ENCODE data around the gene LIFR.

Gene LIFR

GRCh38 chr5:38456657-38457399 lies 99.6 kb downstream of the LIFR start:
- Histone ChIP-seq H3K9ac (ENCODE audit: low read depth, low read length) (no peak overlapping the region), H3K9me3 (ENCODE audit: insufficient read depth, low read depth, low read length) (no peaks in the 10 kb centered on the region), H3K36me3 (ENCODE audit: insufficient read depth, low read depth, low read length) (no peaks in the 10 kb centered on the region), H3K27me3 (ENCODE audit: insufficient read depth, low read length) (no peaks in the 10 kb centered on the region), H3K4me3 (ENCODE audit: low read length) (no peak overlapping the region), H3K27ac (ENCODE audit: low read length) (no peak overlapping the region), H3K4me1 (ENCODE audit: insufficient read depth, low read length) (no peaks in the 10 kb centered on the region)

- no peak overlapping the region for H3K27ac ChIP-seq (ENCODE audit: low read length)
- no peak overlapping the region for H3K9ac ChIP-seq (ENCODE audit: low read depth, low read length)
- no peak overlapping the region for H3K4me3 ChIP-seq (ENCODE audit: low read length)
- H3K9me3 ChIP-seq (ENCODE audit: insufficient read depth, low read depth, low read length): no peaks in the 10 kb centered on the region
- H3K4me1 ChIP-seq (ENCODE audit: insufficient read depth, low read length): no peaks in the 10 kb centered on the region
- H3K27me3 ChIP-seq (ENCODE audit: insufficient read depth, low read length): no peaks in the 10 kb centered on the region
- H3K36me3 ChIP-seq (ENCODE audit: insufficient read depth, low read depth, low read length): no peaks in the 10 kb centered on the region
These were observed 100.6 kb downstream of the LIFR start for GRCh38 chr5:38455796-38456330.

GRCh38 chr5:38453921-38454320 lies 102.5 kb downstream of the LIFR start:
- H3K27me3 ChIP-seq (ENCODE audit: insufficient read depth, low read length): no peaks in the 10 kb centered on the region

GRCh38 chr5:38453506-38453905 lies 102.9 kb downstream of the LIFR start:
- no peak overlapping the region for H3K9ac ChIP-seq (ENCODE audit: low read depth, low read length)
- no peaks in the 10 kb centered on the region for H3K27me3 ChIP-seq (ENCODE audit: insufficient read depth, low read length)
- H3K36me3 ChIP-seq (ENCODE audit: insufficient read depth, low read depth, low read length): no peaks in the 10 kb centered on the region
- H3K9me3 ChIP-seq (ENCODE audit: insufficient read depth, low read depth, low read length): no peaks in the 10 kb centered on the region
- H3K27ac ChIP-seq (ENCODE audit: low read length): no peak overlapping the region
- H3K4me3 ChIP-seq (ENCODE audit: low read length): no peak overlapping the region
- no peaks in the 10 kb centered on the region for H3K4me1 ChIP-seq (ENCODE audit: insufficient read depth, low read length)

More at GRCh38 chr5:38453921-38454320, 102.5 kb downstream of the LIFR start:
- Histone ChIP-seq H3K4me3 (ENCODE audit: low read length) (no peak overlapping the region), H3K9ac (ENCODE audit: low read depth, low read length) (no peak overlapping the region), H3K36me3 (ENCODE audit: insufficient read depth, low read depth, low read length) (no peaks in the 10 kb centered on the region), H3K27ac (ENCODE audit: low read length) (no peak overlapping the region), H3K4me1 (ENCODE audit: insufficient read depth, low read length) (no peaks in the 10 kb centered on the region), H3K9me3 (ENCODE audit: insufficient read depth, low read depth, low read length) (no peaks in the 10 kb centered on the region)

GRCh38 chr5:38452201-38452600 lies 104.2 kb downstream of the LIFR start:
- Histone ChIP-seq H3K27me3 (ENCODE audit: insufficient read depth, low read length) (no peaks in the 10 kb centered on the region), H3K27ac (ENCODE audit: low read length) (no peak overlapping the region), H3K4me3 (ENCODE audit: low read length) (no peak overlapping the region), H3K4me1 (ENCODE audit: insufficient read depth, low read length) (no peaks in the 10 kb centered on the region), H3K36me3 (ENCODE audit: insufficient read depth, low read depth, low read length) (no peaks in the 10 kb centered on the region), H3K9me3 (ENCODE audit: insufficient read depth, low read depth, low read length) (no peaks in the 10 kb centered on the region), H3K9ac (ENCODE audit: low read depth, low read length) (no peak overlapping the region)

- Histone ChIP-seq H3K27me3 (ENCODE audit: insufficient read depth, low read length) (no peaks in the 10 kb centered on the region), H3K9me3 (ENCODE audit: insufficient read depth, low read depth, low read length) (no peaks in the 10 kb centered on the region), H3K4me1 (ENCODE audit: insufficient read depth, low read length) (no peaks in the 10 kb centered on the region), H3K27ac (ENCODE audit: low read length) (no peak overlapping the region), H3K36me3 (ENCODE audit: insufficient read depth, low read depth, low read length) (no peaks in the 10 kb centered on the region), H3K9ac (ENCODE audit: low read depth, low read length) (no peak overlapping the region), H3K4me3 (ENCODE audit: low read length) (no peak overlapping the region)
These were observed 105.2 kb downstream of the LIFR start for GRCh38 chr5:38451074-38451725.

GRCh38 chr5:38450627-38451026 lies 105.8 kb downstream of the LIFR start:
- no peak overlapping the region for H3K27ac ChIP-seq (ENCODE audit: low read length)
- no peaks in the 10 kb centered on the region for H3K27me3 ChIP-seq (ENCODE audit: insufficient read depth, low read length)
- no peaks in the 10 kb centered on the region for H3K36me3 ChIP-seq (ENCODE audit: insufficient read depth, low read depth, low read length)
- H3K9me3 ChIP-seq (ENCODE audit: insufficient read depth, low read depth, low read length): no peaks in the 10 kb centered on the region
- no peaks in the 10 kb centered on the region for H3K4me1 ChIP-seq (ENCODE audit: insufficient read depth, low read length)
- no peak overlapping the region for H3K9ac ChIP-seq (ENCODE audit: low read depth, low read length)
- H3K4me3 ChIP-seq (ENCODE audit: low read length): no peak overlapping the region

GRCh38 chr5:38448568-38449350 lies 107.7 kb downstream of the LIFR start:
- H3K9me3 ChIP-seq (ENCODE audit: insufficient read depth, low read depth, low read length): no peaks in the 10 kb centered on the region
- no peak overlapping the region for H3K27ac ChIP-seq (ENCODE audit: low read length)
- H3K9ac ChIP-seq (ENCODE audit: low read depth, low read length): no peak overlapping the region
- H3K36me3 ChIP-seq (ENCODE audit: insufficient read depth, low read depth, low read length): no peaks in the 10 kb centered on the region
- H3K4me1 ChIP-seq (ENCODE audit: insufficient read depth, low read length): no peaks in the 10 kb centered on the region
- no peak overlapping the region for H3K4me3 ChIP-seq (ENCODE audit: low read length)
- no peaks in the 10 kb centered on the region for H3K27me3 ChIP-seq (ENCODE audit: insufficient read depth, low read length)

- no peaks in the 10 kb centered on the region for H3K27me3 ChIP-seq (ENCODE audit: insufficient read depth, low read length)
These were observed 108.7 kb downstream of the LIFR start for GRCh38 chr5:38447786-38448185.

GRCh38 chr5:38447056-38447455 lies 109.4 kb downstream of the LIFR start:
- H3K27me3 ChIP-seq (ENCODE audit: insufficient read depth, low read length): no peaks in the 10 kb centered on the region
- H3K27ac ChIP-seq (ENCODE audit: low read length): no peak overlapping the region
- H3K4me1 ChIP-seq (ENCODE audit: insufficient read depth, low read length): no peaks in the 10 kb centered on the region
- no peaks in the 10 kb centered on the region for H3K9me3 ChIP-seq (ENCODE audit: insufficient read depth, low read depth, low read length)
- H3K4me3 ChIP-seq (ENCODE audit: low read length): no peak overlapping the region
- H3K9ac ChIP-seq (ENCODE audit: low read depth, low read length): no peak overlapping the region
- H3K36me3 ChIP-seq (ENCODE audit: insufficient read depth, low read depth, low read length): no peaks in the 10 kb centered on the region

More at GRCh38 chr5:38447786-38448185, 108.7 kb downstream of the LIFR start:
- H3K4me3 ChIP-seq (ENCODE audit: low read length): no peak overlapping the region
- H3K36me3 ChIP-seq (ENCODE audit: insufficient read depth, low read depth, low read length): no peaks in the 10 kb centered on the region
- H3K9ac ChIP-seq (ENCODE audit: low read depth, low read length): no peak overlapping the region
- no peak overlapping the region for H3K27ac ChIP-seq (ENCODE audit: low read length)
- H3K9me3 ChIP-seq (ENCODE audit: insufficient read depth, low read depth, low read length): no peaks in the 10 kb centered on the region
- H3K4me1 ChIP-seq (ENCODE audit: insufficient read depth, low read length): no peaks in the 10 kb centered on the region

GRCh38 chr5:38446029-38446522 lies 110.4 kb downstream of the LIFR start:
- Histone ChIP-seq H3K27ac (ENCODE audit: low read length) (no peak overlapping the region), H3K4me1 (ENCODE audit: insufficient read depth, low read length) (no peaks in the 10 kb centered on the region), H3K4me3 (ENCODE audit: low read length) (no peak overlapping the region), H3K9ac (ENCODE audit: low read depth, low read length) (no peak overlapping the region), H3K36me3 (ENCODE audit: insufficient read depth, low read depth, low read length) (no peaks in the 10 kb centered on the region), H3K27me3 (ENCODE audit: insufficient read depth, low read length) (no peaks in the 10 kb centered on the region), H3K9me3 (ENCODE audit: insufficient read depth, low read depth, low read length) (no peaks in the 10 kb centered on the region)
